Activated naive CD8-positive, alpha-beta T cell treated with anti-CD3 and anti-CD28 coated beads, Interleukin-2, amount 10 ng/mL, durations not matched to agents 7 days and 5 days (primary cell): ENCODE measurements around the gene RPE. TPM values are rescaled to one million over a fixed set of nuclear protein-coding genes. Genes with fewer than 3 reads are reported as not detected.

ENCODE experiments used
- ATAC-seq: fragments of 150-1000 bp; cut with Tn5 transposase; one replicate; pipeline ENCODE4 v1.10.0; 2021; ENCODE audit warnings: low read depth, moderate library complexity
- POLR2A ChIA-PET: fragments of 350-600 bp; sonication (Branson Sonifier 250); formaldehyde crosslinking; loops from one replicate; lab custom pipeline; 2021; ENCODE audit warnings: antibody characterized with exemption; lab: Charles Lee
- DNase-seq: peaks from one replicate; pipeline ENCODE4 v3.0.0; 2021
- H3K27ac Mint-ChIP-seq: one replicate; pipeline ENCODE4 v1.8.0; 2022; ENCODE audit warnings: mild to moderate bottlenecking, mixed read lengths
- H3K27me3 Mint-ChIP-seq: one replicate; pipeline ENCODE4 v1.8.0; 2022; ENCODE audit warnings: mild to moderate bottlenecking, moderate library complexity, mixed read lengths
- H3K36me3 Mint-ChIP-seq: one replicate; pipeline ENCODE4 v1.8.0; 2021; ENCODE audit warnings: mild to moderate bottlenecking, mixed read lengths
- H3K4me1 Mint-ChIP-seq: one replicate; pipeline ENCODE4 v1.8.0; 2021; ENCODE audit warnings: mixed read lengths
- H3K4me3 Mint-ChIP-seq: one replicate; pipeline ENCODE4 v1.8.0; 2022; ENCODE audit warnings: mild to moderate bottlenecking, moderate library complexity, mixed read lengths
- H3K9me3 Mint-ChIP-seq: one replicate; pipeline ENCODE4 v1.8.0; 2021; ENCODE audit warnings: mixed read lengths
- total RNA-seq, 2 experiments: library from RNA; stranded (reverse); gene quantifications; one replicate each; pipeline ENCODE4 v1.2.3, GENCODE V29; 2021

The RPE gene
- 10 to 100 TPM; 43.2 to 46.2 TPM for total RNA-seq

GRCh38 chr2:210002158-210003157 lies at the start of gene RPE:
RPE (plus strand) TSS chr2:210002638; CDS start chr2:210002662, 24 bp downstream.
- peak within 1 kb of the TSS; percentile 98 for H3K4me3 Mint-ChIP-seq
- peaks cover 50% of the 10 kb centered on the region for H3K4me1 Mint-ChIP-seq
- H3K27me3 Mint-ChIP-seq, result no peaks in the 10 kb centered on the region
- ATAC-seq, result peak; percentile 94
- peaks cover 11% of the 10 kb centered on the region for H3K36me3 Mint-ChIP-seq
- DNase-seq, result peak; percentile 98
- H3K27ac Mint-ChIP-seq, result peak within 1 kb of the TSS; percentile 92
- POLR2A ChIA-PET, result interaction anchor here (0.9 kb wide), 1 partner anchor 168 kb away, joined by 6 read pairs; the partner anchor contains the start of gene KANSL1L
- H3K9me3 Mint-ChIP-seq, result peaks cover 2% of the 10 kb centered on the region

GRCh38 chr2:209956271-209956670 lies 46.2 kb upstream of the RPE start:
- H3K4me3 Mint-ChIP-seq, result no peak overlapping the region
- no peaks in the 10 kb centered on the region for H3K36me3 Mint-ChIP-seq
- peaks cover 16% of the 10 kb centered on the region for H3K27me3 Mint-ChIP-seq
- H3K27ac Mint-ChIP-seq, result no peak overlapping the region
- POLR2A ChIA-PET, result no interaction called here
- ATAC-seq (no peak), DNase-seq (no peak)
- no peaks in the 10 kb centered on the region for H3K9me3 Mint-ChIP-seq
- H3K4me1 Mint-ChIP-seq, result no peaks in the 10 kb centered on the region

- H3K4me1 Mint-ChIP-seq, result no peaks in the 10 kb centered on the region
- H3K4me3 Mint-ChIP-seq, result no peak overlapping the region
- ATAC-seq (no peak), DNase-seq (no peak)
- POLR2A ChIA-PET, result no interaction called here
- H3K27me3 Mint-ChIP-seq, result peaks cover 10% of the 10 kb centered on the region
- H3K9me3 Mint-ChIP-seq, result no peaks in the 10 kb centered on the region
- no peaks in the 10 kb centered on the region for H3K36me3 Mint-ChIP-seq
- H3K27ac Mint-ChIP-seq, result no peak overlapping the region
Measured at GRCh38 chr2:209958016-209958415, 44.4 kb upstream of the RPE start.

GRCh38 chr2:209960045-209960444 lies 42.4 kb upstream of the RPE start:
- Mint-ChIP-seq H3K4me3 (no peak overlapping the region), H3K27ac (no peak overlapping the region), H3K27me3 (peaks cover 10% of the 10 kb centered on the region), H3K9me3 (no peaks in the 10 kb centered on the region), H3K36me3 (no peaks in the 10 kb centered on the region), H3K4me1 (no peaks in the 10 kb centered on the region)
- POLR2A ChIA-PET, result no interaction called here
- DNase-seq (no peak), ATAC-seq (no peak)

GRCh38 chr2:209960676-209961630 lies 41.5 kb upstream of the RPE start:
- Mint-ChIP-seq H3K4me3 (no peak overlapping the region), H3K9me3 (no peaks in the 10 kb centered on the region), H3K36me3 (no peaks in the 10 kb centered on the region), H3K27me3 (peaks cover 10% of the 10 kb centered on the region), H3K4me1 (no peaks in the 10 kb centered on the region), H3K27ac (no peak overlapping the region)
- DNase-seq (no peak), ATAC-seq (peak; percentile 45)
- POLR2A ChIA-PET, result no interaction called here

- no peak for DNase-seq
- H3K27ac Mint-ChIP-seq, result no peak overlapping the region
- ATAC-seq, result no peak
- H3K36me3 Mint-ChIP-seq, result no peaks in the 10 kb centered on the region
- H3K4me1 Mint-ChIP-seq, result no peaks in the 10 kb centered on the region
- no peak overlapping the region for H3K4me3 Mint-ChIP-seq
- POLR2A ChIA-PET, result no interaction called here
- H3K27me3 Mint-ChIP-seq, result no peaks in the 10 kb centered on the region
- no peaks in the 10 kb centered on the region for H3K9me3 Mint-ChIP-seq
Measured at GRCh38 chr2:209965723-209966122, 36.7 kb upstream of the RPE start.

GRCh38 chr2:209969692-209970091 lies 32.7 kb upstream of the RPE start:
- H3K36me3 Mint-ChIP-seq, result no peaks in the 10 kb centered on the region
- no peak overlapping the region for H3K4me3 Mint-ChIP-seq
- POLR2A ChIA-PET, result no interaction called here
- ATAC-seq (no peak), DNase-seq (no peak)
- H3K4me1 Mint-ChIP-seq, result no peaks in the 10 kb centered on the region
- no peak overlapping the region for H3K27ac Mint-ChIP-seq
- H3K9me3 Mint-ChIP-seq, result no peaks in the 10 kb centered on the region
- peaks cover 2% of the 10 kb centered on the region for H3K27me3 Mint-ChIP-seq

- POLR2A ChIA-PET, result no interaction called here
- H3K9me3 Mint-ChIP-seq, result no peaks in the 10 kb centered on the region
- H3K36me3 Mint-ChIP-seq, result no peaks in the 10 kb centered on the region
- H3K4me1 Mint-ChIP-seq, result no peaks in the 10 kb centered on the region
- H3K4me3 Mint-ChIP-seq, result no peak overlapping the region
- no peak for DNase-seq
- no peak for ATAC-seq
- no peak overlapping the region for H3K27ac Mint-ChIP-seq
- peaks cover 2% of the 10 kb centered on the region for H3K27me3 Mint-ChIP-seq
Measured at GRCh38 chr2:209970271-209970670, 32.2 kb upstream of the RPE start.

GRCh38 chr2:209970711-209971110 lies 31.7 kb upstream of the RPE start:
- Mint-ChIP-seq H3K4me1 (no peaks in the 10 kb centered on the region), H3K27me3 (peaks cover 2% of the 10 kb centered on the region), H3K36me3 (no peaks in the 10 kb centered on the region), H3K4me3 (no peak overlapping the region), H3K9me3 (no peaks in the 10 kb centered on the region), H3K27ac (no peak overlapping the region)
- DNase-seq (no peak), ATAC-seq (no peak)
- POLR2A ChIA-PET, result no interaction called here

- DNase-seq, result no peak
- Mint-ChIP-seq H3K27me3 (peaks cover 2% of the 10 kb centered on the region), H3K36me3 (no peaks in the 10 kb centered on the region), H3K27ac (no peak overlapping the region), H3K9me3 (no peaks in the 10 kb centered on the region), H3K4me3 (no peak overlapping the region), H3K4me1 (no peaks in the 10 kb centered on the region)
- ATAC-seq, result no peak
- POLR2A ChIA-PET, result no interaction called here
Measured at GRCh38 chr2:209973328-209973727, 29.1 kb upstream of the RPE start.

GRCh38 chr2:209974576-209974975 lies 27.9 kb upstream of the RPE start:
- H3K4me3 Mint-ChIP-seq, result no peak overlapping the region
- no peaks in the 10 kb centered on the region for H3K4me1 Mint-ChIP-seq
- H3K27ac Mint-ChIP-seq, result no peak overlapping the region
- H3K36me3 Mint-ChIP-seq, result no peaks in the 10 kb centered on the region
- ATAC-seq, result no peak
- no peaks in the 10 kb centered on the region for H3K9me3 Mint-ChIP-seq
- no peak for DNase-seq
- POLR2A ChIA-PET, result no interaction called here
- H3K27me3 Mint-ChIP-seq, result peaks cover 2% of the 10 kb centered on the region

GRCh38 chr2:209976698-209977385 lies 25.6 kb upstream of the RPE start:
- POLR2A ChIA-PET, result no interaction called here
- H3K27me3 Mint-ChIP-seq, result peaks cover 2% of the 10 kb centered on the region
- no peaks in the 10 kb centered on the region for H3K36me3 Mint-ChIP-seq
- no peaks in the 10 kb centered on the region for H3K4me1 Mint-ChIP-seq
- DNase-seq, result no peak
- no peaks in the 10 kb centered on the region for H3K9me3 Mint-ChIP-seq
- H3K27ac Mint-ChIP-seq, result no peak overlapping the region
- no peak overlapping the region for H3K4me3 Mint-ChIP-seq
- ATAC-seq, result no peak
